ENCODE measurements around the gene PRR9.

PRR9 gene

DNA sequence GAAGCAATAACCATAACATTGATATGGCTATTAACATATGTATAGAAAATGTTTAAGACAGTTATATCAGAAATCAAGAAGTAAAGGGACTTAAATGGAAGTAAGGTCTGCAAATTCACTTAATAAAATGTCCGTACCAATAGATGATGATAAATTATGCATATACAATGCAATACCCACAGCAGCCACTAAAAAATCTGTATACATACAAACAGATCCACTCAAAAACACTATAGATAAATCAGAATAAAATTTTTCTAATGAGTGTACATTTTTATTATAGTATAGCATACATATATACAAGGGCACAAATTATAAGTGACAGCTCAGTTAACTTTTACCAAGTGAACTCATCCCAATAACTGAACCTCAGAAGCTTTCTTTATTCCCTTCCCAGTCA, 48.1 kb downstream of the PRR9 start:
- TF ChIP-seq POLR2A (IDR thresholded peaks at IDR 0.05; ENCODE audit: low read length) (no peak), GATA1 (IDR thresholded peaks at IDR 0.05; ENCODE audit: low read depth, low read length) (no peak)
- no peak for DNase-seq

Data from erythroblast (primary cell).